ENCODE measurements around the gene NME3.

GRCh38 chr16:1778200-1779179, 7.1 kb upstream of the NME3 start:
- TF ChIP-seq CTCF (IDR thresholded peaks at IDR 0.05), result no peak
- TF ChIP-seq POLR2A (IDR thresholded peaks at IDR 0.05), result no peak
- TF ChIP-seq EP300 (IDR thresholded peaks at IDR 0.05), result no peak

Measured in ovary (tissue), 3 donors.